ENCODE measurements around the gene TMBIM6. TPM values are rescaled to one million over a fixed set of nuclear protein-coding genes. Genes with fewer than 3 reads are reported as not detected.
A peak's percentile ranks its signal among the peaks of the same experiment; 100 is the strongest.
"Not testable (repeated sequence)": the region's sequence is repeated elsewhere in the genome, so short reads cannot be mapped to it uniquely, and the experiment has no call there.

TMBIM6 gene
- total RNA-seq, 1 donor from 2014 or later = 480 TPM

GRCh38 chr12:49776413-49776812 lies 35.1 kb downstream of the TMBIM6 start:
- peak; percentile 83 to 84 for DNase-seq (ENCODE audit: low read depth in 2 of 2)

DNA sequence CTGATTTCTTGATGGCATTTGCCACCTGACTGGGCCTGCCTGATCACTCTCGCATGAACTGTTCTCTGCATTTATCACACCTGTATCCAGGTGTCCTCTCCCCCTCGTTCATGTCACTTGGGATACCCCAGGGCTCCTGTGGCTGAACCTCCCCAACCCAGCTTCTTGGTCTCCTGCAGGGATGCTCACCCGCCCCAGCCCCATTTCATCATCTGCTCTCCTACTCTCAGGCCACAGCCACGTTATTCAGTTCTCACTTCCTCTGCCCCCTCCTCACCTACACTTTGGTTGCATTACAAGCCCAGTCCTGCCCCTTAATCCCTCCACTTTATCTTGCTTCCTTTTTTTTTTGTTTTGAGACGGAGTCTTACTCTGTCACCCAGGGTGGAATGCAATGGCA lies 35.5 kb downstream of the TMBIM6 start:
- no peak for DNase-seq (ENCODE audit: low read depth in 2 of 2)

DNA sequence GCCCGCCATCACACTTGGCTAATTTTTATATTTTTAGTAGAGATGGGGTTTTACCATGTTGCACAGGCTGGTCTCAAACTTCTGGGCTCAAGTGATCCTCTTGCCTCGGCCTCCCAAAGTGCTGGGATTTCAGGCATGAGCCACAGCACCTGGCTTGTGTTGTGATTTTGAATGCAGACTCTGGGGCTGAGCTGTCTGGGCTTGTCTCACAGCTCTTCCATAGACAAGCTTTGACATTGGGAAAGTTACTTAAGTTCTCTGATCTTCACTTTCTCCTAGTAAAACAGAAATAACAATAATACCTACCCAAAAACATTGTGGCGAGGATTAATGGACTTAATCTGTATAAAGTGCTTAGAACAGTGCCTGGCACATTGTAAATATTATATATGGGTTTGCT lies 36.0 kb downstream of the TMBIM6 start:
- DNase-seq (ENCODE audit: low read depth in 2 of 2) = no peak

- DNase-seq (ENCODE audit: low read depth in 2 of 2) = peak; percentile 53 to 59
Observed at GRCh38 chr12:49777800-49778748, 36.7 kb downstream of the TMBIM6 start.

DNA sequence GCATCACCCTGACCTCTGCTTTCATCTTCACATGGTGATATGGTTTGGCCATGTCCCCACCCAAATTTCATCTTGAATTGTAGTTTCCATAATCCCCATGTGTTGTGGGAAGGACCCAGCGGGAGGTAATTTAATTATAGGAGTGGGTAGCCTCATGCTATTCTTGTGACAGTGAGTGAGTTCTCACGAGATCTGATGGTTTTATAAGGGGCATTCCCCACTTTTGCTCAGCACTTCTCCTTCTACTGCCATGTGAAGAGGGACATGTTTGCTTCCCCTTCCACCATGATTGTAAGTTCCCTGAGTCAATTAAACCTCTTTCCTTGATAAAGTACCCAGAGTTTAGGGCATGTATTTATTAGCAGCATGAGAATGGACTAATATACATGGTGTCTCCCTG lies 38.2 kb downstream of the TMBIM6 start:
- no peak for DNase-seq (ENCODE audit: low read depth in 2 of 2)

DNA sequence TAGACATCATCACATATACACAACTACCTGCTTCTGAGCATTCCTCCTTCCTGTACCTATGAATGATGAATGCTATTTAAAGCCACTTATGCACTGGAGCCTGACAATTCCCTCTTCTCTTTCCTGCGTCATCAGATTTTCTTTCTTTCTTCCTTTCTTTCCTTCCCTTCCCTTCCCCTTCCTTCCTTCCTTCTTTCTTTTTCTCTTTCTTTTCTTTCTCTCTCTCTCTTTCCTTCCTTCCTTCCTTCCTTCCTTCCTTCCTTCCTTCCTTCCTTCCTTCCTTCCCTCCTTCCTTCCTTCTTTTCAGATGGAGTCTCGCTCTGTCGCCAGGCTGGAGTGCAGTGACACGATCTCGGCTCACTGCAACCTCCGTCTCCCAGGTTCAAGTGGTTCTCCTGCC lies 39.6 kb downstream of the TMBIM6 start:
- not testable (repeated sequence) for DNase-seq (ENCODE audit: low read depth in 2 of 2)

- DNase-seq (ENCODE audit: low read depth in 2 of 2) = peak; percentile 56 to 96
Observed at GRCh38 chr12:49783917-49784676, 42.7 kb downstream of the TMBIM6 start.

GRCh38 chr12:49784756-49785409 lies 43.5 kb downstream of the TMBIM6 start:
- peak in 1 of 2 donors; percentile 54 for DNase-seq (ENCODE audit: low read depth in 2 of 2)

- DNase-seq (ENCODE audit: low read depth in 2 of 2) = no peak
Observed at GRCh38 chr12:49787672-49788071, 46.3 kb downstream of the TMBIM6 start.

GRCh38 chr12:49789992-49790391 lies 48.6 kb downstream of the TMBIM6 start:
- peak in 1 of 2 donors; percentile 55 for DNase-seq (ENCODE audit: low read depth in 2 of 2)

- no peak for DNase-seq (ENCODE audit: low read depth in 2 of 2)
Observed at GRCh38 chr12:49790741-49791555, 49.6 kb downstream of the TMBIM6 start.

- DNase-seq (ENCODE audit: low read depth in 2 of 2) = no peak
Observed at GRCh38 chr12:49791700-49792099, 50.3 kb downstream of the TMBIM6 start.

GRCh38 chr12:49792181-49792970 lies 51.0 kb downstream of the TMBIM6 start:
- no peak for DNase-seq (ENCODE audit: low read depth in 2 of 2)

GRCh38 chr12:49792976-49793580 lies 51.7 kb downstream of the TMBIM6 start:
- DNase-seq (ENCODE audit: low read depth in 2 of 2) = no peak

- DNase-seq (ENCODE audit: low read depth in 2 of 2) = no peak
Observed at GRCh38 chr12:49793620-49794019, 52.3 kb downstream of the TMBIM6 start.

DNA sequence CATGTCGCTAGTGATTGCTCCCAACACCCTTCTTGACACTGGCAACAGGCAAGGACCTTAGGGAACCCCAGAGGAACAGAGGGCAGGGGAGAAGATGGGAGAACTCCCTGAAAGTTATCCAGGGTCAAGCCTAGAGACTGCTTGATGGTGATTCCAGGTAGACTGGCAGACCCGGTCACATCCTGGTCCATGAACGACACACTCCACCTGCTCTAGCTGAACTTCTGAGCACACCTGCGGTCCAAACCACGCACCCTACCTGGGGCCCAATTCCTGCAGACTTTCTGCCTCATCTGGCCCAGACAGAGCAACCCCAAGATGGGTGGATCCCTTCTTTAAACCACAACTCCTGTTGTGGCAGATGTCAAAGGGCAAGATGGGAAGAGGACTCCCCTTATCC lies 52.7 kb downstream of the TMBIM6 start:
- DNase-seq (ENCODE audit: low read depth in 2 of 2) = no peak

- no peak for DNase-seq (ENCODE audit: low read depth in 2 of 2)
Observed at GRCh38 chr12:49794811-49795653, 53.7 kb downstream of the TMBIM6 start.

DNA sequence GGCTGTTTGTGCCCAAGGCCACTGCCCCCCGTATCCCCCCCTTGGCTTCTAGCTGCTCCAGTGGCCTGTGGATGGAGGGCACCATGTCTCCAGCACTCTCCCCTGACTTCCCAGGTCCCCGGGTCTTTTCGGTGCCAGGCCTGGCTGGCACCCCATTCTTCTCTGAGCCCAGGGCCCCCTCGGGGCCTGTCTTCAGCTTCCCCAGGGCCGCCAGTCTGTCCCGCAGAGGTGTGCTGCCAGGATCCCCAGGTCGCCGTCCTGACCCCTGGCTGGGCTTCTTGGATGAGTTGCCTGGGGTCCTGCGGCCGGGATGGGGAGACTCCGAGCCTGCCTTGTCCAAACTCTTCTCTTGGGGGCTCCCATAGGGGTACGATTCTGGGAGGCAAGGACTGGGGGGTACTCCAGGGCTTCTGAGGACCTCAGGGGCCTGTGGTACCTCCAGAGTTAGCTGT lies 54.3 kb downstream of the TMBIM6 start:
- no peak for DNase-seq (ENCODE audit: low read depth in 2 of 2)

GRCh38 chr12:49796155-49796554 lies 54.8 kb downstream of the TMBIM6 start:
- DNase-seq (ENCODE audit: low read depth in 2 of 2) = no peak
